ENCODE measurements around the gene REV3L.

- TF ChIP-seq SREBF1 (IDR thresholded peaks at IDR 0.05; ENCODE audit: borderline replicate concordance, low read depth, low read length) (no peak), CTCF (IDR thresholded peaks at IDR 0.05 in 2 of 3, conservative IDR thresholded peaks at IDR 0.05 in 1 of 3; ENCODE audit: insufficient read depth in 2 of 3, low read depth in 1 of 3, low read length in 3 of 3) (no peak), CREB1 (IDR thresholded peaks at IDR 0.05) (no peak), CREB1 (CRISPR knock-in tag; IDR thresholded peaks at IDR 0.05) (no peak), EP400 (IDR thresholded peaks at IDR 0.05) (no peak; the same call in 1 of the 2 replicates), ZNF445 (CRISPR knock-in tag; IDR thresholded peaks at IDR 0.05; ENCODE audit: low read depth) (no peak), CCAR2 (IDR thresholded peaks at IDR 0.05; ENCODE audit: low read depth, low read length) (no peak), YY1 (IDR thresholded peaks at IDR 0.05; ENCODE audit: borderline replicate concordance in 1 of 3, control insufficient read depth in 1 of 3, extremely low read depth in 1 of 3, insufficient read depth in 3 of 3, insufficient read length in 1 of 3, insufficient replicate concordance in 2 of 3, low read depth in 1 of 3, low read length in 2 of 3) (no peak), TAF1 (IDR thresholded peaks at IDR 0.05; ENCODE audit: control insufficient read depth, extremely low read depth, insufficient read depth, low read length, severe bottlenecking) (no peak), HNRNPUL1 (IDR thresholded peaks at IDR 0.05; ENCODE audit: low read length) (no peak)
These were observed 72.0 kb downstream of the REV3L start for GRCh38 chr6:111411046-111411445.
